BJ (cell line): Measurements from ENCODE around the gene GLI3. TPM values are rescaled to one million over a fixed set of nuclear protein-coding genes. Genes with fewer than 3 reads are reported as not detected.

ENCODE experiments used
- CTCF ChIA-PET: fragments of 350-600 bp; formaldehyde crosslinking; extraction: SDS; loops from one replicate; lab custom pipeline; 2021; ENCODE audit warnings: antibody characterized with exemption, inconsistent platforms; lab: Yijun Ruan, JAX
- POLR2A ChIA-PET: fragments of 300-600 bp; sonication (Branson Sonifier 250); formaldehyde crosslinking; extraction: SDS; loops from one replicate; lab custom pipeline; 2021; ENCODE audit warnings: antibody characterized with exemption; lab: Charles Lee
- DNase-seq: peaks from one replicate; pipeline ENCODE4 v3.0.0-alpha.2; 2011; ENCODE audit warnings: low read depth
- H3K27me3 ChIP-seq: 2 replicates; pipeline ENCODE4 v1.6.0; 2011; ENCODE audit warnings: low read length; ENCODE audit not compliant: control insufficient read depth, insufficient read depth
- H3K36me3 ChIP-seq: 2 replicates; pipeline ENCODE4 v1.5.1; 2011; ENCODE audit warnings: low read length; ENCODE audit not compliant: control insufficient read depth, insufficient read depth
- H3K4me3 ChIP-seq: 2 replicates; pipeline ENCODE4 v1.5.1; 2011; ENCODE audit warnings: low read depth, mild to moderate bottlenecking, control low read depth, low read length
- polyA plus RNA-seq: library from polyadenylated mRNA; depleted of rRNA; stranded (reverse); fragments of >200 nt; gene quantifications from 2 replicates; pipeline ENCODE4 v1.2.3, GENCODE V29; 2011
- TF ChIP-seq, protein P1 (sequence below): IDR thresholded peaks from 2 replicates; pipeline ENCODE4 v1.5.1; 2011; ENCODE audit warnings: low read depth, mild to moderate bottlenecking, control low read depth, inconsistent platforms, low read length, moderate library complexity; ENCODE audit not compliant: insufficient read depth

The GLI3 gene
- polyA plus RNA-seq, 1 experiment = 5.1 TPM

GRCh38 chr7:41994036-41994745 lies 242.8 kb downstream of the GLI3 start:
- ChIA-PET POLR2A (no interaction called here), CTCF (interaction anchor here (1.6 kb wide), 1 partner anchor 9 kb away, joined by 4 read pairs; no protein-coding TSS in a partner anchor)
- Histone ChIP-seq H3K4me3 (no peak overlapping the region), H3K36me3 (no peaks in the 10 kb centered on the region), H3K27me3 (no peaks in the 10 kb centered on the region)
- DNase-seq = no peak
- TF ChIP-seq, protein P1, sequence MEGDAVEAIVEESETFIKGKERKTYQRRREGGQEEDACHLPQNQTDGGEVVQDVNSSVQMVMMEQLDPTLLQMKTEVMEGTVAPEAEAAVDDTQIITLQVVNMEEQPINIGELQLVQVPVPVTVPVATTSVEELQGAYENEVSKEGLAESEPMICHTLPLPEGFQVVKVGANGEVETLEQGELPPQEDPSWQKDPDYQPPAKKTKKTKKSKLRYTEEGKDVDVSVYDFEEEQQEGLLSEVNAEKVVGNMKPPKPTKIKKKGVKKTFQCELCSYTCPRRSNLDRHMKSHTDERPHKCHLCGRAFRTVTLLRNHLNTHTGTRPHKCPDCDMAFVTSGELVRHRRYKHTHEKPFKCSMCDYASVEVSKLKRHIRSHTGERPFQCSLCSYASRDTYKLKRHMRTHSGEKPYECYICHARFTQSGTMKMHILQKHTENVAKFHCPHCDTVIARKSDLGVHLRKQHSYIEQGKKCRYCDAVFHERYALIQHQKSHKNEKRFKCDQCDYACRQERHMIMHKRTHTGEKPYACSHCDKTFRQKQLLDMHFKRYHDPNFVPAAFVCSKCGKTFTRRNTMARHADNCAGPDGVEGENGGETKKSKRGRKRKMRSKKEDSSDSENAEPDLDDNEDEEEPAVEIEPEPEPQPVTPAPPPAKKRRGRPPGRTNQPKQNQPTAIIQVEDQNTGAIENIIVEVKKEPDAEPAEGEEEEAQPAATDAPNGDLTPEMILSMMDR = no peak

- POLR2A ChIA-PET = no interaction called here
- Histone ChIP-seq H3K4me3 (no peak overlapping the region), H3K36me3 (no peaks in the 10 kb centered on the region), H3K27me3 (no peaks in the 10 kb centered on the region)
- no peak for DNase-seq
- CTCF ChIA-PET = interaction anchor here (0.8 to 1.6 kb wide), 3 partner anchors 8 to 16 kb away, joined by 3 to 4 read pairs (median 4); no protein-coding TSS in a partner anchor
- TF ChIP-seq, protein P1 = no peak
Observed at GRCh38 chr7:41992881-41993867, 243.8 kb downstream of the GLI3 start.

DNA sequence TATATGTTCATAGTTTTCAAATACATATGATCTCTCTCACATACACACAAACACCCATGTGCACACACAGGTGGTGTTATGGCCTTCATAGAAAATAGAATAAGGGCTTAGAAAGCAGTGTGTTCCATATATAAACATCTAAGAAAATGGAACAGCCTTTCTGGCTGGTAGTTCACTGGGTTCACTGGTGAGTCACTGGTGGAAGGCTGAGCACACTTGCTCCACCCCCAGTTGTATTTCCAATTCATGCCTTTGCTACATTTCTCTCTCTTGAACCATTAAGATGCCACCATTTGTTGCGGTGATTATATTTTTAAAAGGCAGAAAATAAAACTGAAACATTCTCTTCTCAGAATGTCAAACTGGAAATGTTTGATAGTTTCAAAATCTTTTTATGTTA lies 252.1 kb downstream of the GLI3 start:
- Histone ChIP-seq H3K27me3 (no peaks in the 10 kb centered on the region), H3K4me3 (no peak overlapping the region), H3K36me3 (no peaks in the 10 kb centered on the region)
- ChIA-PET POLR2A (interaction anchor here (1.3 kb wide), 1 partner anchor 12 kb away, joined by 3 read pairs; no protein-coding TSS in a partner anchor), CTCF (interaction anchor here (0.7 to 1.5 kb wide), 4 partner anchors 8 to 42 kb away, joined by 3 to 4 read pairs (median 3); no protein-coding TSS in a partner anchor)
- TF ChIP-seq, protein P1 = no peak
- no peak for DNase-seq

DNA sequence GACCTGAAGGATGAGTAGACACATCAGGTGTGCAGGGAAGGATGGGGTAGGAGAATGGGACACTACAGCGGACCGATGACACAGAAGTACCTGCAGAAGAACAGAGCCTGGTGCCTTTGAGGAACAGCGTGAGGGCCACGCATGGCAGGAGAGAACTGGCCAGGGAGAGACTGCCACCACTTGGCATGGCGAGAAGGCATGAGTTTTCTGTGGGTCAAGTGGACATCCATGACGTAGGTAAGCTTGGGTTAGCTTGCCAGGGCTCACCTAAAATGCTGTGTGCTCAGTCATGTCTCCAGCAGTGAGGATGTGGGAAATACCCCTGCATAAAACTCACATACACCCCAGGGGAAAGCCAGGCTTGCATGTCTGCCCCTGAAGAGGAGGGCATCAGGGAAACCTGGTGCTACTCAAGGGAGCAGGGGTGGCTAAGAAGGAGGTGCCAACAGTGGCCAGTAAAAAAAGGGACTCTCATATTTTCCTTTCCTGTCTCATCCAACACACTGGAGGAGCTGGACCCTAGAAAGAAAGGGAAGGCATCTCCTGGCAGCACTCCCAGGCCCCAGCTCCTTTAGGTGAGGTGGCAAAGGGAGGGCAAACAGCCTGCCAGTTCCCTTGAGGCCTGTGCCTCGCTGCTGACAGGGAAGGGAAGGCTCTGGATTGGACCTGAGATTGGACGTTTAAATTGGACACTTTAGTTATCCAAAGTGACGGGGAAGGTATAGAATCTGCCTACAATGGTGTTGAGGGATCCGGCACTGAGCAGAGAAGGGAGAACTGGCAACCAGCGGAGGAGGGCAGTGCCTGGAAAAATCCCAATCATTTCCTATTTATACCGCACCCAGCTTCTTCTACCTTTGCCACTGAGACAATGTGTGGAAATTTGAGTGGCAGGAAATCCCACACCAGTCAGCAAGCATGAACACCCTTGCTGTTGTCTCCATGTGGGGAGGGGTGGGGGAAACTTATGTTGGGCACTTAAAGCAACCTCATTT lies 255.7 kb downstream of the GLI3 start:
- TF ChIP-seq, protein P1 = no peak
- CTCF ChIA-PET = interaction anchor here (1.3 to 8.1 kb wide), 6 partner anchors 11 to 266 kb away, joined by 3 to 64 read pairs (median 6); no protein-coding TSS in a partner anchor
- POLR2A ChIA-PET = no interaction called here

More for the DNA sequence above, 255.7 kb downstream of the GLI3 start:
- DNase-seq = no peak
- Histone ChIP-seq H3K36me3 (peaks cover 3% of the 10 kb centered on the region; the same call in 1 of the 2 replicates), H3K27me3 (no peaks in the 10 kb centered on the region), H3K4me3 (no peak overlapping the region)
